B cell (primary cell): ENCODE data around the gene DRICH1.
"Not testable (repeated sequence)": the region's sequence is repeated elsewhere in the genome, so short reads cannot be mapped to it uniquely, and the experiment has no call there.

Experiments
- EZH2 ChIP-seq: IDR thresholded peaks from 2 replicates; pipeline ENCODE4 v1.6.1; 2012; ENCODE audit warnings: borderline replicate concordance, low read depth, mild to moderate bottlenecking, moderate library complexity, low read length; ENCODE audit not compliant: insufficient read depth, poor library complexity, severe bottlenecking
- TF ChIP-seq, protein P1 (sequence below): fragments of 200-600 bp; IDR thresholded peaks from one replicate; pipeline ENCODE4 v1.8.0; 2022; ENCODE audit warnings: antibody characterized with exemption, mild to moderate bottlenecking

- TF ChIP-seq, protein P1, sequence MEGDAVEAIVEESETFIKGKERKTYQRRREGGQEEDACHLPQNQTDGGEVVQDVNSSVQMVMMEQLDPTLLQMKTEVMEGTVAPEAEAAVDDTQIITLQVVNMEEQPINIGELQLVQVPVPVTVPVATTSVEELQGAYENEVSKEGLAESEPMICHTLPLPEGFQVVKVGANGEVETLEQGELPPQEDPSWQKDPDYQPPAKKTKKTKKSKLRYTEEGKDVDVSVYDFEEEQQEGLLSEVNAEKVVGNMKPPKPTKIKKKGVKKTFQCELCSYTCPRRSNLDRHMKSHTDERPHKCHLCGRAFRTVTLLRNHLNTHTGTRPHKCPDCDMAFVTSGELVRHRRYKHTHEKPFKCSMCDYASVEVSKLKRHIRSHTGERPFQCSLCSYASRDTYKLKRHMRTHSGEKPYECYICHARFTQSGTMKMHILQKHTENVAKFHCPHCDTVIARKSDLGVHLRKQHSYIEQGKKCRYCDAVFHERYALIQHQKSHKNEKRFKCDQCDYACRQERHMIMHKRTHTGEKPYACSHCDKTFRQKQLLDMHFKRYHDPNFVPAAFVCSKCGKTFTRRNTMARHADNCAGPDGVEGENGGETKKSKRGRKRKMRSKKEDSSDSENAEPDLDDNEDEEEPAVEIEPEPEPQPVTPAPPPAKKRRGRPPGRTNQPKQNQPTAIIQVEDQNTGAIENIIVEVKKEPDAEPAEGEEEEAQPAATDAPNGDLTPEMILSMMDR = not testable (repeated sequence)
- not testable (repeated sequence) for TF ChIP-seq EZH2
Measured at GRCh38 chr22:23573106-23573505, 59.0 kb downstream of the DRICH1 start.
